ENCODE results near the gene EIF1.
A peak's percentile ranks its signal among the peaks of the same experiment; 100 is the strongest.
"Not testable (repeated sequence)": the region's sequence is repeated elsewhere in the genome, so short reads cannot be mapped to it uniquely, and the experiment has no call there.

The EIF1 gene

DNA sequence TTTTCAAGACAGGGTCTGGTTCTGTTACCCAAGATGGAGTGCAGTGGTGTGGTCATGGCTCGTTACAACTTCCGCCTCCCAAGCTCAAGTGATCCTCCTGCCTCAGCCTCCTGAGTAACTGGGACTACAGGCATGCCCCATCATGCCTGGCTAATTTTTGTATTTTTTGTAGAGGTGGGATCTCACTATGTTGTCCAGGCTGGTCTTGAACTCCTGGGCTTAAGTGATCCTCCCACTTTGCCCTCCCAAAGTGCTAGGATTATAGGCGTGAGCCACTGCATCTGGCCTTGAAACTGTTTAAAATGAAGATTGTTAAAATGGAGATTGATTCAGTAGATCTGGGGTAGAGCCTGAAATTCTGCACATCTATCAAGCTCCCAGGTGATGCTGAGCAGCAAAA, 12.2 kb downstream of the EIF1 start:
- not testable (repeated sequence) for DNase-seq (ENCODE audit: low spot score)

DNA sequence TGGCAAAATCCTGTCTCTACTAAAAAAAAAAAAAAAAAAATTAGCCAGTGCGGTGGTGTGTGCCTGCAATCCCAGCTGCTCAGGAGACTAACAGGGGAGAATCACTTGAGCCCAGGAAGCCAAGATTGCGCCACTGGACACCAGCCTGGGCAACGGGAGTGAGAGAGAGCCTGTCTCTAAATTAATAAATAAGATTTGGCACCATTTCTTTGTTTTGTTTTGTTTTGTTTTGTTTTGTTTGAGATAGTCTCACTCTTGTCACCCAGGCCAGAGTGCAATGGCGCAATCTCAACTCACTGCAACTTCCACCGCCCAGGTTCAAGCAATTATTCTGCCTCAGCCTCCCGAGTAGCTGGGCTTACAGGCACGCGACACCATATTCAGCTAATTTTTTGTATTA, 14.0 kb downstream of the EIF1 start:
- DNase-seq (ENCODE audit: low spot score): no peak

DNA sequence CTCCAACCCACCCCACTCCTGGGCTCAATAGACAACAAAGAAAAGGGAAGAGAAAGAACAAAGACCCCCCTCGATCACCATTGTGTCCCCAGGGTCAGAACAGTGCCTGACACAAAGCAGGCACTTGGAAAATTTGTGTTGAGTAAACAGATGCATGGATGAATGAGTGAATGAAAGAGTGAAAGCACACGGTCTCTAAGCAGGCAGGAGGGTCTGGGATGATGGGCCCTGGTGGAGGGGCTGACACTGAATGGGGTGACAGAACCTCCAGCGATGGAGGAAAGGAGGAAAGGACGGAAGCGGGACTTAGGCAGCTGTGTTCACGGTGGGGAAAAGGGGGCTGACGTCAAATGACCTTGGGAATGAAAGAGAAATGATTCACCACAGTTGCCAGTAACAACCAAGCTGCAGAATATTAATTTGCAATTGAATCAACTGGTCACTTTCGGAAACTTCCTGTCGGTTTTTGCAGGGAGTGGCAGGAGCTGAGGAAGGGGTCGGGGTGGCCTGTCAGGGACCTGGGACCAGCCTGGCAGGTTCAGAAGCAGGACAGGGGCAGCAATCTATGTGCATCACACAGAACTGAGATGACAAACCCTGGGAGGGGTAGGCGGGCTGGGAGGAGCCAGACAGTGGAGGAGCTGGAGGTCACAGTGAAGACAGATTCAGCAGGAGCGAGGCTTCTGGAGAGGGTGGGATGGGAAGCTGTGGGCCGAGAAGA, 16.7 kb downstream of the EIF1 start:
- DNase-seq (ENCODE audit: low spot score): no peak

DNA sequence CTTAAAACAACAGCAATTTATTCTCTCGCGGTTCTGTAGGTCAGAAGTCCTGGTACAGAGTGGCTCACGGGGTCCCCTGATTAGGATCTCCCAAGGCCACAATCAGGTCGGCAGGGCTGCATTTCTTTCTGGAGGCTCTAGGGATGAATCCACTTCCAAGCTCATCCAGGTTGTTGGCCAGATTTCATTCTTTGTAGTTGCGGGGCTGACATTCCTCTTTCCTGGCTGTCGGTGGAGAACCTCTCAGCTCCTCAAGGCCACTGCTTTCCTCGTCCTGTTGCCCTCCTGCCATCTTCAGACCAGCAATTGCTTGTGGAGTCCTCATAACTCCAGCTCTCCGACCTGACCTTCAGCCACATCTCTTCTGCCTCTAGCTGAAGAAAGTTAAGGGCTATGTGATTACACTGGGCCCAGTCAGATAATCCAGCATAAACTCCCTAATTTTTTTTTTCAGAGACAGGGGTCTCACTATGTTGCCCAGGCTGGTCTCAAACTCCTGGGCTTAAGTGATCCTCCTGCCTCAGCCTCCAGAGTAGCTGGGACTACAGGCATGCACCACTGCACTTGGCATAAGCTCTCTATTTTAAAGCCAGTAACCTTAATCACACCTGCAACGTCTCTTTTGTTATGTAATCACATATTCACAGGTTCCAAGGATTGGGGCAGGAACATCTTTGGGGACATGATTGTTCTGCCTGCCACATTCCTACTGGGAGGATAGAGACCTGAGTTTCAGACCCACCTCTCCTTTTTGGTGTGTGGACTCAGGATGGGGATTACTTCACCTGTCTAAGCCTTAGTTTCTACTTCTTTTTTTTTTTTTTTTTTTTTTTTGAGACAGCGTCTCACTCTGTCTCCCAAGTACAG, 19.4 kb downstream of the EIF1 start:
- no peak for DNase-seq (ENCODE audit: low spot score)

DNA sequence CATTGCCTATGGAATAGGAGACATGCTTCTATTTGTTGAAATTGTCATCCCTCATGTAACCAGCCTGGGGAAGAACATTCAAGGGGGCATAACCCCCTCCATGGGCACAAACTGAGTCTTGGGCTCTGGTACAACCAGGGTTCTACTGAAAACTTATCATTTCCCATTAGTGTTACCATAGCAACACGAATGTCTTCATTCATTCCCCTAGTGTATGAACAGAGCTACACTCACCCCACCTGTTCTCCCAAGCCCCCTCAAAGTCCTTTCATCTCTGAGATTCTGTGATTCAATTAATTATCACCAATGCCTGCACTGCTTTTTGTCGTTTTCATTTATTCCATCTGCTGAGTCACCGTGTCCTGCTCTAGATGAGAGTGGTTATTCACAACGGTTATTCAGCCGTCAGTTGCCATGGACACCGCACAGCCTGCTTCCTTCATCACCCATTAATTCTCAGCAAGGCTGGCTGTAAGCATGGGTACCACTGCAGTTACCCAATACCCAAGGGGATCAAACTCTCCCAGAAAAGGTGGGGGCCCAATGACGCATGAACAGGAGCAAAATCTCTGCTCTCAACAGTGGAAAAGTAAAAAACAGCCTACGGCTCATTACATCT, 21.9 kb downstream of the EIF1 start:
- no peak for DNase-seq (ENCODE audit: low spot score)

DNA sequence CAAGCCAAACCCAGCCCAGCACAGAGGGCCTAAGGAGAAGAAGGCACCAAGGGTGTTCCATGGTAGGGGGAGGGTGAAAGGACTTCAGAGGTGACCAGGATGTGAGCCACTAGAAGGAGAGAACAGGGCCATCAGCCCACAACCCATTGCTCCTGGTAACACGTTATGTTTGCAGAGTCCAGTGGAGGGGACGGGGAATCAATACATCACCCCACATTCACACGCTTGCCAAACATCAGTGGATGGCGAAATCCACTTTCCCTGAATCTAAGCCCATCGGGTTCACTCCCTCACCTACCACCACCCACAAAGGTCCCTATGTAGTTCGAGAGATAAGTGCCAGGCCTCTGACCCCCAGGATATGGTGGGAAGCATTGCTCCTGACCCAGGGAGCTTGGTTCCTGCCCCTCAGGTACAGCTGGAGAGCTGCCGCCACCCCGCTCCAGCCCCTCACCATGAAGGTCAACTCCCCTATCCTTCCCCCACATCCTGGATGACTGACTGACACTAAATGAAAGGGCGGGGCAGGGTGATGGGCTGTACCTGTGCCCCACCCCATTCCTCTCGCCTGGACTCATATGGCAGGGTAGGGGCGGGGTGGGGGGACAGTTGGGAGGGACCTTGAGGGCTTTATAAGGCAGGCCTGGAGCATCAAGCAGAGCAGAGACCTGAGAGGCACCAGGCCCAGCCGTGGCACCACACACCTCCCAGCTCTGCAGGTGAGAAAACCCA, 23.1 kb downstream of the EIF1 start, which contains the start of gene GAST:
GAST (plus strand) TSS at position 663 of the 732 bp plus-strand sequence. CDS start 3,106 bp downstream, outside the sequence.
- no peak for DNase-seq (ENCODE audit: low spot score)

DNA sequence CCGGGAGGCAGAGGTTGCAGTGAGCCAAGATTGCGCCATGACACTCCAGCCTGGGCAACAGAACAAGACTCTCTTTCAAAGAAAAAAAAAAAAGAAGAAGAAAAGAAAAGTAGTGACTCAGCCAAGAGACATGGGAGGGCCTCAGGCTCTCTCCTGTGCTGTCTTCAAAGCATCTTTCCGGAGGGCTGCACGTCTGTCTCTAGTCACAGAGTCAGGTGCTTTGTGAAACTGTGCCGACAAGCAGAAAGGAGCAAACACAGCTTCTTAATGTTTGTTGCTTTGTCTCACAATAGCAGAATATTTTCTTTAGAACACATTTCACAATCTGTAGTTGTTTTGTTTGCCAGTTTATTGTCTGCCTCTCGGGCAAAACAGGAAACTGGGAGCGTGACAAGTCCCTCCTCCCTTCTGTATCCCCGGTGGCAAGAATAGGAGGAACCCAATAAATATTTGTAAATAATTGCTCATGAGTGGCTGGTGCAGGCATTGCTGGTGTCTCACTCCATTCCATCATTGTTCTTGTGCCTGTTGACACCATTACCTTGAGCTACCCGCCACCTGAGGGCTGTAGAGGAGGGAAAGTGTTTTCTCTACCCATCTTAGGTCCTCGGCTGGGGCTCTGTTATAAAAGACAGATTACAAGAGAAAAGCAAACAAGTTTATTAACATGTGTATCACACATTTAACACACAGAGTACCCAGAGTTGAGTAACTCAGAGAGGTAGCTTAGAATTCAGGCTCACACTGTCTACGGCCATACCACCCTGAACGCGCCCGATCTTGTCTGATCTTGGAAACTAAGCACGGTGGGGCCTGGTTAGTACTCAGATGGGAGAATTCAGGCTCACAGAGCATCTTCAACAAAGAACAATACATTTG, 29.0 kb downstream of the EIF1 start:
- no peak for DNase-seq (ENCODE audit: low spot score)

DNA sequence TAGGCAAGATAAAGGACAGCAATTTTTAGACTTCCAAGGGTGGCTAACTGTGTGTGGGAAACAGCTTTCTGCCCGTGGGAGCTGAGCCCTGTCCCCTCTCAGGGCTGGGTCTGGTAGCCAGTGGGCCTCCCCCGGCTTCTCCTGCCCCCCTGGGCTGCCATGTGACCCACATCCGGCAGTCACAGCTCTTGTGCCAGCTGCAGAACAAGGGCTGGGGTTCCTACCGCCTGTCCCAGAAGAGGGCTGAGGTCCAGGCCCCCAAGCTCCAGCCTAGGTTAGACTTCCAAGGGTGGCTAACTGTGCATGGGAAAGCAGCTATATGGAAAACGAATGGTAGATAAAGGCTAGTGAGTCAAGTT, 29.6 kb downstream of the EIF1 start:
- peak; percentile 63 for DNase-seq (ENCODE audit: low spot score)

DNA sequence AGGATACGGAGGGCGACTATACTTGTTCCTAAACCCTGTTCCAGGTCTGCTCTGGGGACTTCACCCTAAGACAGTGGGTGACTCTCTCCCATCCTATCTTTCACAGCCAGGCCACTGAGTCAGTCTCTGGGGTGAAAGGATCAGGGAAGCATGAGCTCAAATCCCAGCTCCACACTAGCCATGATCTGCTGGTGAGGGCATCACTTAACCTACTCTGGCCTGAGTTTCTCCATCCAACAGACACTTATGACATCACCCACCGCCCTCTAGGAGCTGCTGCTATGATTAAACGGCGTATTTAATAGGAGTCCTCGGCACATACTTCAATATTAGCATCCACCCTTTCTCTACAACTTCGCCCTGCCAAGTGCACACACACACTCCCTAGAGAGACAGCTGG, 33.5 kb downstream of the EIF1 start:
- no peak for DNase-seq (ENCODE audit: low spot score)

DNA sequence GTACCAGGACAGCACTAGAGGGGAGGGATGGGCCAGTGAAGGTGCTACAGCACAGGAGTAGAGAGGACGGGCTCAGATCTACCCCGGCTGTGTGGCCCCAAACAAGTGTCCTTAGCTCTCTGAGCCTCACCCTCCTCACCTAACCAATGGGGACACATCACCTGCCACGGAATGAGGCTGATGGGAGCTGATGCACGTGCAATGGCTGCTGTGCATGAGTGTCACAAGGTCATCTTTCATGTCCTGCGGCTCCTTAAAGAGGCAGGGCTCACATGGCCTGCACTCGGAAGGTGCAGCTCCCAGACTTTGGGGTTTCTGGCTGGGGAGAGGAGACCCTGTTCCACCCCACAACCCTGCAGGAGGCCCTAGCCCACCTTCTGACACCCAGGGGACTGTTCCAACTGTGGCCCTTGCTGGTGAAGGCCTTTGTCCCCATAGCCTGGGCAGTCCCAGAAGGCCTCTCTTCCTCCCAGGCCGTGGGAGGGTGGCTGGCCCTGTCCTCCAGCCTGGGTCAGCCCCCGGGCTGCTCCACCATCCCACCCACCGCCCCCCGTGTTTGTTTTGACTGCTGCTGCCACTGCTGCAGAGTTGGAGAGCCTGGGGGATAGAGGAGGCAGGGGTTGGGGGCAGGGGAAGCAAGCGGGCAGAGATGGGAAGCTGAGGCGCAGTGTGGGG, 35.3 kb downstream of the EIF1 start:
- no peak for DNase-seq (ENCODE audit: low spot score)

DNA sequence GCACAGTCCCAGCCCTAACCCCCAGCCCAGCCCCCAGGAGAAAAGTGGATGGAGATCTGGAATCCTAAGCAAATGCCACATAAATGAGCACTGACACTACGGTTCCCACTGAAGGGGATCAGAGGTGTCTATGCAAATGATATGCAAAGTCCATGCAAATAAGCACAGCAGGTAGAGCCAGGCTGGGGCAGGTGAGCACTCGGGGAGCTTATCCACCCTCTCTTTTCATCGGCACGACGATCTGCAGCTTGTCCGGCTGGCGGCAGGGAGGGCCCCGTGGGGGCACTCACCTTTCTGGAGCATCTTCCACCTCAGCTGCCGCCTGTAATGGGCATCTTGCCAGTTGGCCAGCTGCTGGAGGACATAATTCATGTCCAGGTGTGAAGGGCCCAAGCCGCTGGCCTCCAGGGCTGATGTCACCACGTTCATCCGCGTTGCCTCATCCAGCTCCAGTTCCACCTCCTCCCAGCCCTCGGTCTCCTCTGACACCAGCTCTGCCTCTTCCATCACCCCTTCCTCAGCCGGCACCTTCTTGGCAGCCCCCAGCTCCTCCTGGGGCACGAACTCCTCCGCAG, 35.9 kb downstream of the EIF1 start:
- no peak for DNase-seq (ENCODE audit: low spot score)

DNA sequence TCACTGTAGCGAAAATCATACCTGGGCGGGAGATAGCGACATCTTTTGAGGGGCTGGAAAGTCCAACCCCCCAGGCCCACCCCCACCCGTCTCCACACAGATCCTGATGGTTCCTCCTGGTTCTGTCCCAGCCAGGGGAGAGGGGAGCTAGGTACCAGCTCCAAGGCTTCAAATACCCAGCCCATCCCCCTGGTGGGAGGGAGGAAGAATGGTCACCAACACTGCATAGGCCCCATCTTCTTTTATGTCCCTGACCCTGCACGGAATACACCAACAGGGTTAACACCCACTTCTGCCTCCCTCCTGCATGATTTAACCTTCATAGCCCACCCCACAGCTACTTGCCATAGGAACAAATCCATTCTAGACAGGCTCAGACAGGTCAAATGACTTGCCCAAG, 36.4 kb downstream of the EIF1 start:
- no peak for DNase-seq (ENCODE audit: low spot score)

DNA sequence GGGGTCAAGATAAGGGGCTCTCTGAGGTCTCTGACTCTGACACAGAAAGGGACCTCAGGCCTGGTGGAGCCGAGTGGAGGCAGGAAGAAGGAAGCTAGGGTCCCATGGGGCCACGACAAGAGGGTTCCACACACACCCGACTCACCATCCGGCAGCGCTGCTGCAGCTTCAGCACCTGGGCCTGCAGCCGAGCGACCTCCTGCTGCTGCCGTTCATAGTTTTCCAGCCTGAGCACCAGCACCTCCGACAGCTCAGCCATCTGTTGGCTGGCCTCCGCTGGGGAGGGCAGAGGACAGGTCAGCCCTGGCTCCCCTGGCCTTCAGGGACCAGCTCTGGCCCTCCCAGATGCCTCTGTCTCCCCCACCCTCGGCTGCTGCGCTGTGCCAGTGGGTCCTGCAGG, 39.4 kb downstream of the EIF1 start:
- DNase-seq (ENCODE audit: low spot score): no peak

DNA sequence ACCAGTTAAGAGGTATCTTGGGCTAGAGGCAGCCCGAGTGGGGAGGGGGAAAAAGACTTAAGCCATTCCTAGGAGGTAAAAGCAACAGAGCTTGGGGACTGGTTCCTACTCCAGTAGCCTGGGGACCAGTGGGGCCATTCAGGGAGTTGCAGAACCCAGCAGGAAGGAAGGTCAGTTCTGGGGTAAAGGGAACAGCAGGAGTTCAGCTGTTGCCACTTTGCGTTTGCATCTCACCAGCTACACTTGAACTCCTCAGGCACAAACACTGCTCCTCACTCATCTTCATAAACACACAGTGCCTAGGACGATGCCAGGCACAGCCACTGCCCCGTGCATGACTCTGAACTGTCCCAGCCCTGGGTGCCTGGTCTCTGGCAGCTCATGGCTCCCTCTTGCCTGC, 41.8 kb downstream of the EIF1 start:
- DNase-seq (ENCODE audit: low spot score): no peak

DNA sequence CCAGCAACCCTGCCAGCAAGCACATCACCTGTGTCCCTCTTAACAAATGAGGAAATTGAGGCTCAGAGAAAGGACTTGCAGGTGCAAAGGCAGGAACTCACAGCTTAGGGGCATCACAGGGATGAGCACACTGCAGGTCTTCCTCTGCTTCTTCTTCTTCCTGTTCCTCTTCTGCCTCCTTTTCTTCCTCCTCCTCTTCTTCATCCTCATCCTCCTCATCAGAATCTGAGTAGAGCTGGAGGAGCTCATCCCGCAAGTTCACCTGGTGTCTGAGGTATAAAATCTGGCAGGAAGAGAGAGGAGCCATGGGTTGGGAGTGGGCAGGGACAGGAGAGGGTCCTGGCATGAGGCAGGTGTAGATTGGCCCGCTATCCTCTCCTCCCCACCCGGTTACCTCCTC, 43.2 kb downstream of the EIF1 start:
- no peak for DNase-seq (ENCODE audit: low spot score)

DNA sequence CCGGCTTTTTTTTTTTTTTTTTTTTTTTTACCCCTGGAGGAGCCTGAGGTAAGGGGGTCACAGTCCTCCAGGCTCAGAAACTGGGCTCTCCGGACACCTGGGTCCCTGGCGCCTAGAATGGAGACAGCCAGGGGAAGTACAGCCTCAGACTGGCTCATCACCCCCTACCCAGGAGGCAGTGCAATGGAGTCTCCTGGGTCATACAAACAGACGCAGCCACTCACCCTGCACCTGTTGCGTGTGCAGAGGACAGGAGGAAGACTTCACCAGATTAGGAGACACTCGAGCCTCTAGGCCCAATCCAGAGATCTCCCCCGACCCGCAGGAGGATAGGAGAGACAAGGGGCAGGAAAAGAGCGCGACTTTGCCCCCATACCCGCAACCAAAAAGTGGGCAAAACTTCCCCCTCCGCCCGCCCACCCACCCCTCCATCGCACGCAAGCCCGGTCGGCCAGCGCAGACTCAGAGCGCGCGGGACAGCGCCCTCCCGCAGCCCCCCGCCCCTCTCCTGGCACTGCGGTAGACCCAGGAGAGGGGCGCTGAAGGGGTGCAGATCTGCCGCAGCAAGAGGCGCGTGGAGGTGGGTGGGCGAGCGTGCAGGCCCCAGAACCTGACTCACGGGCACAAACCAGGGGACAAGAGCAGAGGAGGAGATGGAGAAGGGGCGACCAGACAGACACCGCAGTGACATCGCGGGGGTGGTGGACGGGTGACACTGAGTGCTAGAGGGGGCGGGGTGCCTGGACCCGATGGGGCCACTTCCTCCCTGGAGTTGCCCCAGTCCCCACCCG, 44.9 kb downstream of the EIF1 start:
- no peak for DNase-seq (ENCODE audit: low spot score)

DNA sequence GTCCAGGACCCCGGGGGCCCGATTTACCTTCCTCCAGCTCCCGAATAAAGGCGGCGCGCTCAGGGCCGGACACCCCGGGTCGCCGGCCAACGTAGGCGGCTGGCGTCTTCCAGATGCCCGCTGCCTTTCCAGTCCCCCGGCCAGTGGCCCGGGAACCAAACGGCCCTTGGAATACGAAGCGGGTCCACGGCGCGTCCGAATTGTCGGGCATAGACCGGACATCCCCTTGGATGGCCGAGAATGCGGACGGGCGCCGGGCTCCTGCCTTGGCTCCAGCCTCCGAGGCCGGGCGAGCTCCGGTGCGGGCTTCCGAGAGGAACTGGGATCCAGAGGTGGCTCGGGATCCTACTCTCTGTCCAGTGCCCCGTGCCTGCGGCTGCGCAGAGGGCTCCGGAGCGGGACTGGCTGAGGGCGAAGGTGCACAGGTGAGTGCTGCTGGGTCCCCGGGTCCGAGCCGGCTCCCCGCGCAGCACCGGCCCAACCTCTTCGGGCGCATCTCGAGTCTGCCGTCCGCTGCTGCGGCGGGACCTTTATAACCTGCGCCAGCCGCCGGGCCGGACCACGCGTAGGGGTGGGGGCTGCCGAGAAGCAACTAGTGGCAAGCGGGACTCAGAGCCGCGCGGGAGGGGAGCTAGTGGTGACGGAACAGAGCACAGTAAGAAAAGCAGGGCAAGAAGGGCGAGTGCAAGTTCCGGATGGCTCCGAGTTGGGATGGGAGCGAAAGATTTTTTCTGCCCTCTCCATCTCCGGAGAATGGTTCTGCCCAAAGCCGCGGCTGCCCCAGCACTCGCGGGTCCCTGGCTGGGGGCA, 45.7 kb downstream of the EIF1 start, which contains the start of gene HAP1:
HAP1 (minus strand) TSS at position 505 of the 810 bp plus-strand sequence; CDS start at position 496, 9 bp downstream.
- peak; percentile 13 for DNase-seq (ENCODE audit: low spot score)

DNA sequence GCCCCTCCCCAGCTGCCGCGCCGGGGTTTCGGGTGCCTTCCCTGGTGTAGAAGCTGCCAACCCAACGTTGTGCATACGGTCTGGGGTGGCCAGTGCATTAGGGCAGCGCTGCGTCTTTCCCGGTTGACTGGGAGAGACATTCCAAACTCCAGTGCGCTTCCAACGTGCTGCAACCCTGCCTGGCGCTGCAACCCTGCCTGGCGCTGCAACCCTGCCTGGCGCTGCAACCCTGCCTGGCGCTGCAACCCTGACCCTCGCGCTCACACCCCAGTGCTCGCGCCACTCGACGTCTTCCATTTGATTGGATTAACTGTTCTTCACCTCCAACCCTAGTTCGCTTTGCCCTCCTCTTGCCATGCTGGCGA, 46.2 kb downstream of the EIF1 start:
- no peak for DNase-seq (ENCODE audit: low spot score)

DNA sequence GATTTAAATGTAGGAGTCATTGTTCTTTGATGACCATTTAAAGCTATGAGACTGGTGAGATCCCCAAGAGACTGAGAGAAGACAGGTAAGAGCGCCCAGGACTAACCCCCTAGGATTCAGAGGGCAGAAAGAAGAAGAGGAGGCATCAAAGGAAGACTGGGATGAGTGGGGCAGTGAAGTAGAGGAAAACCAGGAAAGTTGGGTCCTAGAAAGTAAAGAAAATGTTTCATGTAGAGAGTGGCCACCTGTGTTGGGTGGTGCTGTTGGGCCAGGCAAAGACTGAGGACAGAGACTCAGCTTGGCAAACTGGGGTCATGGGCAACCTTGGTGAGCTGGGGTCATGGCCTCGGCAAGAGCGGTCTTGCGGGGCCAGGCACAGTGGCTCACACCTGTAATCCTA, 47.1 kb downstream of the EIF1 start:
- DNase-seq (ENCODE audit: low spot score): no peak

All from globus pallidus (tissue), 1 donor.